Stimulated activated CD4-positive, alpha-beta T cell treated with anti-CD3 and anti-CD28 coated beads, Interleukin-1b, Interleukin-23, amount 100 ng/mL, for 1 hour (primary cell): ENCODE data around the gene MTCL1.

Source experiments
- DNase-seq, 2 donors: peaks; one replicate each; pipeline ENCODE4 v3.0.0-alpha.2; 2020; ENCODE audit warnings: low read depth in 2 of 2

Gene MTCL1

GRCh38 chr18:8771930-8772329, 66.6 kb downstream of the MTCL1 start:
- no peak for DNase-seq

- no peak for DNase-seq
Measured at GRCh38 chr18:8773980-8774379, 68.6 kb downstream of the MTCL1 start.

- DNase-seq = no peak
Measured at GRCh38 chr18:8776013-8776943, 70.9 kb downstream of the MTCL1 start.

GRCh38 chr18:8777846-8778245, 72.5 kb downstream of the MTCL1 start:
- DNase-seq = no peak

- DNase-seq = no peak
Measured at GRCh38 chr18:8778386-8778785, 73.0 kb downstream of the MTCL1 start.

GRCh38 chr18:8778824-8779223, 73.5 kb downstream of the MTCL1 start:
- DNase-seq = no peak

- no peak for DNase-seq
Measured at GRCh38 chr18:8779251-8779650, 73.9 kb downstream of the MTCL1 start.

GRCh38 chr18:8780227-8780626, 74.9 kb downstream of the MTCL1 start:
- no peak for DNase-seq

GRCh38 chr18:8781671-8782070, 76.3 kb downstream of the MTCL1 start:
- no peak for DNase-seq

- DNase-seq = no peak
Measured at GRCh38 chr18:8783335-8783993, 78.1 kb downstream of the MTCL1 start.

- no peak for DNase-seq
Measured at GRCh38 chr18:8783994-8784530, 78.7 kb downstream of the MTCL1 start.

- DNase-seq = no peak
Measured at GRCh38 chr18:8785261-8785660, 79.9 kb downstream of the MTCL1 start.

GRCh38 chr18:8785855-8786482, 80.6 kb downstream of the MTCL1 start:
- DNase-seq = no peak

- no peak for DNase-seq
Measured at GRCh38 chr18:8786483-8787370, 81.4 kb downstream of the MTCL1 start.

- DNase-seq = no peak
Measured at GRCh38 chr18:8787371-8787670, 82.0 kb downstream of the MTCL1 start.

- no peak for DNase-seq
Measured at GRCh38 chr18:8787794-8788193, 82.4 kb downstream of the MTCL1 start.

GRCh38 chr18:8788503-8789429, 83.4 kb downstream of the MTCL1 start:
- DNase-seq = no peak

- no peak for DNase-seq
Measured at GRCh38 chr18:8791171-8791651, 85.9 kb downstream of the MTCL1 start.

GRCh38 chr18:8792688-8793316, 87.4 kb downstream of the MTCL1 start:
- no peak for DNase-seq
